ENCODE data around the gene CD63.
A peak's percentile ranks its signal among the peaks of the same experiment; 100 is the strongest.

Gene CD63

DNA sequence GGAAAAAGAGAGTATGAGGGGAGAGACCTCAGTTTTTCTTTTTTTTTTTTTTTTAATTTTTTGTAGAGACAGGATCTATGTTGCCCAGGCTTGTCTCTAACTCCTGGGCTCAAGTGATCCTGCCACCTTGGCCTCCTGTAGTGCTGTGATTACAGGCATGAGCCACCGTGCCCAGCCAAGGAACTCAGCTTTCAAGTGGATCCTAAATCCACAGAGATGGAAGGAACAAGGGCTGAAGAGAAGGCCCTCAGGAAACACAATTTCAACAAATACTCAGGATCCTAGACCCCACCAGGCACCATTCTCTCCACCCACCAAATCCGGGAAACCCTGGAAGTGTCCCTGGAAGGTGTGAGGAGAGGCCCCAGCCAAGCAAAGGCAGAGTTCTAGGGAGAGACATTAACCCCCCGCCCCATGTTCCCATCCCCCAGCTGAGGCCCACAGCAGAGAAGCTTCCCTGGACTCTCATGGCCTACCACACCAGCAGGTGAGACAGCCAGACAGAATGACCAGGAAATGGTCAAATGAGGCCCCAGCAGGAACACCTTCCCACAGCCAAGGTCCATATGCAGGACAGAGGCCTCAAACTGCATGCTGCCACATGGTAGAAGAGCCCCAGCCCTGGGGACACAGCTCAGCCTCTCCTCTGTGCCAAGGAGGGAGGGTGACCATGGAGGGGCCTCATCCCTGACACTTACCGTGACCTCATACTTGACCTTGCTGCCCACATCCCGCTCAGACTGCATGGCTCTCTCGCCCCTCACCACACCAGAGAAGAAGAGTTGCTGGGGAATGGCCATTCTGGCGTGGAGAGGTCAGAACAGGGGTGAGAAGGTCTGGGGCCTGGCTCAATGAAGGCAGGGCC lies 35.3 kb downstream of the CD63 start:
- Histone ChIP-seq H3K27me3 (ENCODE audit: insufficient read depth, low read length) (no peaks in the 10 kb centered on the region), H3K4me1 (ENCODE audit: insufficient read depth, low read length) (no peaks in the 10 kb centered on the region), H3K36me3 (ENCODE audit: insufficient read depth, low read length) (peaks cover 51% of the 10 kb centered on the region), H3K4me3 (ENCODE audit: low read length) (no peak overlapping the region), H3K9me3 (ENCODE audit: insufficient read depth, low read depth, low read length) (no peaks in the 10 kb centered on the region), H3K27ac (ENCODE audit: low read depth, low read length) (no peak overlapping the region), H3K9ac (ENCODE audit: low read depth, low read length) (no peak overlapping the region)
- 95% methylated on average over 7 of the region's 7 CpGs for WGBS

DNA sequence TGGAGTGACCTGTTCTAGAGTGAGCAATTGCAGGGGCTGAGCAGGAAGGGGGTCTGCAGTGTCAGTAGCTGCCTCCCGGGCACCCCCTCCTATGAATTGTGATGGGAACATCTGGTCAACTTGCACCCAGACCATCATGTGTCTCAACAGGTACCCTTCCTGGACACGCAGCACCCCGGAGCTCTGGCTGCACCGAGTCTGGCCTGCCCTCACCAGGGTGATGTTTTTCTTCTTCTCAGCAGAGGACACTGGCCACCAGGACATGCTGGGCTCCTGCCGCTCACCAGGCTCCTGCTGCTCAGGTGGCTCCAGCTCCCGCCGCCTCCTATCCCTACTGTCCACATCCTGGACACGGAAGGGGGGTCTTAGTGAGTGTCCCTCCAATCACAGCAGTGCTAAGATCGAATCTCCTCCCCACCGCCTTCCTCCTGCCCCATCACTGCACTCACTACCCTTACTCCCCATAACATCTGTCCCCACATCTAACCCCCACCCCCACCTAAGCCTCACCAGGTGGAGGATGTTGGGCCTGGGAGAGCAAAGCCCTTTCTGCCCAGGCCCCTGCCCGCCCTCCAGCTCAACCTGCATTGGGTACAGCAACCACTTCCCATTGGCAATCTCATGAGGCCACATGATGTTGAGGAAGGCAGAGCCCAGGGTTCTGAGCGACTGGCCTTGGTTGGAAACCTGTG lies 36.0 kb downstream of the CD63 start:
- no peaks in the 10 kb centered on the region for H3K27me3 ChIP-seq (ENCODE audit: insufficient read depth, low read length)
- peaks cover 56% of the 10 kb centered on the region for H3K36me3 ChIP-seq (ENCODE audit: insufficient read depth, low read length)
- 96% methylated on average over 12 of the region's 12 CpGs for WGBS
- H3K9ac ChIP-seq (ENCODE audit: low read depth, low read length), result no peak overlapping the region
- no peaks in the 10 kb centered on the region for H3K9me3 ChIP-seq (ENCODE audit: insufficient read depth, low read depth, low read length)
- no peak overlapping the region for H3K4me3 ChIP-seq (ENCODE audit: low read length)
- no peaks in the 10 kb centered on the region for H3K4me1 ChIP-seq (ENCODE audit: insufficient read depth, low read length)
- H3K27ac ChIP-seq (ENCODE audit: low read depth, low read length), result no peak overlapping the region

DNA sequence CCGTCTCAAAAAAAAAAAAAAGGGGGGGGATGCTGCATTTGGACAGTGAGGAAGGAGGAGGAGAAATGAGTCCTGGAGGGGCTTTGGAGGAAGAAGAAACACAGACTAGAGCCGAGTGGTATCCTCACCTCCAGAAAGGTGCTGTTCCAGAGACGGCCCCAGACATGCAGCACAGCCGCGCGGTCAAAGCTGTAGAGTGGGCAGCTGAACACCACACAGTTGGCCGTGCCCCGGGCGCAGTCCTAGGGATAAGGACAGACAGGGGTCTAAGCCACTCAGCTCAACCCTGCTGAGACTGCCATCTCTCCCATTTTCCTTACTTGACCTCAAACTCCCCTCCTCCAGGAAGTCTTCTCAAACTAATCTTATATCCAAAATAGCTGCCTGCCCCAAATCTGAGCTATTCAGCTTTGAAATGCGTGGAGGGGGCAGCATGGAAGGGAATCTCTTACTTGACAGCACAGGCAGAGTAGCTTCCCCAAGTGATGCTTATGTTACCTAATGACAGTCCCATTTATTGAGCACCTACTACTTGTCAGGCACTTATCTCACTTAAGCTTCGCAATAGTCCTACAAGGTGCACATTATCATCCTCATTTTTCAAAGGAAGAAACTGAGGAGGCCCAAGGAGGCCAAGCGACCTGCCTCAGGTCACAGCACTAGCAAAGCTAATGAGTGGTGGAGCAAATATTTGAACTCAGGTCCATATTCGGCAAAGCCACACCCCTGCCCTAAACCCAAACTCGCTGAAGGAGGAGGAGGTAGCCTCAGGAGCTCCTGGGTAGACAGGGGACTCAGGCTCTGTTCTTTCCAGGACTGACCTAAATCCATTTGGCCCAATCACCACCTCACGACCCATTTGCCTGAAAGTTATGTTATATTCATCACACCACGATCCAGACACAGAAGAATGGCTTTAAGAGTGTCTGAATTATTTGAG lies 39.8 kb downstream of the CD63 start:
- H3K27ac ChIP-seq (ENCODE audit: low read depth, low read length), result no peak overlapping the region
- peaks cover 46% of the 10 kb centered on the region for H3K36me3 ChIP-seq (ENCODE audit: insufficient read depth, low read length)
- H3K4me1 ChIP-seq (ENCODE audit: insufficient read depth, low read length), result no peaks in the 10 kb centered on the region
- no peaks in the 10 kb centered on the region for H3K27me3 ChIP-seq (ENCODE audit: insufficient read depth, low read length)
- 91% methylated on average over 14 of the region's 16 CpGs for WGBS
- H3K9ac ChIP-seq (ENCODE audit: low read depth, low read length), result no peak overlapping the region
- no peak overlapping the region for H3K4me3 ChIP-seq (ENCODE audit: low read length)
- no peaks in the 10 kb centered on the region for H3K9me3 ChIP-seq (ENCODE audit: insufficient read depth, low read depth, low read length)

DNA sequence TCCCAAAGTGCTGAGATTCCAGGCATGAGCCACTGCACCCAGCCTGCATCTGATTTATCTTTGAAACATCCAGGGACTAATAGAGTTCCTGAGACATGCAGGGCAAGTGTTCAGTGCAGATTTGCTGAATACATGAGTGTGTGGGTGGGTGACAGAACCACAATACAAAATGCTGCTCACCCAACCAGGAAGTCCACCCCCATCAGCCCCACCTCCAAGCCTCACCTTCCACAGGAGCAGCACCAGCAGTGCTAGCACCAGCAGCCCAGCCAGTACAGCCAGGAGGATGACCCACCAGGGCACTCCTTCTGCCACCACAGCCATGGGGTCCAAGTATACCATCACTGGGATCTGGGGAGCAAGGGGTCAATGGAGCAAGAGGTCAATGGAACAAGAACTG lies 41.1 kb downstream of the CD63 start:
- H3K4me3 ChIP-seq (ENCODE audit: low read length), result no peak overlapping the region
- no peak overlapping the region for H3K9ac ChIP-seq (ENCODE audit: low read depth, low read length)
- H3K27ac ChIP-seq (ENCODE audit: low read depth, low read length), result no peak overlapping the region
- H3K36me3 ChIP-seq (ENCODE audit: insufficient read depth, low read length), result peaks cover 34% of the 10 kb centered on the region
- no peaks in the 10 kb centered on the region for H3K9me3 ChIP-seq (ENCODE audit: insufficient read depth, low read depth, low read length)
- H3K27me3 ChIP-seq (ENCODE audit: insufficient read depth, low read length), result no peaks in the 10 kb centered on the region
- no peaks in the 10 kb centered on the region for H3K4me1 ChIP-seq (ENCODE audit: insufficient read depth, low read length)

DNA sequence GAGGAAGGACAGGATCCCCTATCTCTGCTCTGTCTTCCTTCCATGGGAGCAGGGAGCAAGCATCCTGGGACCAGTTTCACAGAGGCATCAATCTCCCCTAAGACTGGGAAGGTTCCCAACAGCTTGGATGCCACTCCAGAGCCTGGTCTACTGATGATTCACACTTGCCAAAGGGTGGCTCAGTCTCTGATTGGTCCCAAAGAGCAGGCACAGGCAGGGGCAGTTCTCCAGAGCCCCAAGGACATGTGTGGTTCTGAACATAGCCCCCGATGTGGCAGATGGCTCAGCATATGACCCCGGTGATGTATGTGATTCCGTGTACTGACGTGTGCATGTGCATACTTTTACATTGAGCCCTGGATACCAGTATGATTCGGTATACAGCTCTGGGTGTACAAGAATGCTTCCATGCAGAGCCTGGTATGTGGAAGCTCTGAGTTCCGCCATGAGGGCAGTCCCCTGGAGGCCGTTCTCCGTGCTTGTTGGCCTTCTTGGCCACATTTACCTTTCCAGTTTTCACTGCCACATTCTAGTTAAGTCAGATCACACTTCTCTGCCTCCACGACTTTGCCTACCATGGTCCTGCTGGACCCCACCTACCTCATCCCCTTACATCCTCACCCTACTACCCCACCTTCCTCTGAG lies 42.3 kb downstream of the CD63 start:
- WGBS, result 95% methylated on average over 9 of the region's 9 CpGs
- H3K4me1 ChIP-seq (ENCODE audit: insufficient read depth, low read length), result peaks cover 6% of the 10 kb centered on the region
- H3K27me3 ChIP-seq (ENCODE audit: insufficient read depth, low read length), result no peaks in the 10 kb centered on the region
- H3K9me3 ChIP-seq (ENCODE audit: insufficient read depth, low read depth, low read length), result no peaks in the 10 kb centered on the region
- no peak overlapping the region for H3K4me3 ChIP-seq (ENCODE audit: low read length)
- H3K27ac ChIP-seq (ENCODE audit: low read depth, low read length), result no peak overlapping the region
- peaks cover 25% of the 10 kb centered on the region for H3K36me3 ChIP-seq (ENCODE audit: insufficient read depth, low read length)
- H3K9ac ChIP-seq (ENCODE audit: low read depth, low read length), result no peak overlapping the region

- Histone ChIP-seq H3K36me3 (ENCODE audit: insufficient read depth, low read length) (peaks cover 21% of the 10 kb centered on the region), H3K9me3 (ENCODE audit: insufficient read depth, low read depth, low read length) (no peaks in the 10 kb centered on the region), H3K4me3 (ENCODE audit: low read length) (no peak overlapping the region), H3K27ac (ENCODE audit: low read depth, low read length) (no peak overlapping the region), H3K9ac (ENCODE audit: low read depth, low read length) (no peak overlapping the region), H3K4me1 (ENCODE audit: insufficient read depth, low read length) (peaks cover 6% of the 10 kb centered on the region), H3K27me3 (ENCODE audit: insufficient read depth, low read length) (no peaks in the 10 kb centered on the region)
- WGBS, result 92% methylated on average over 5 of the region's 5 CpGs
Measured at GRCh38 chr12:55685671-55686070, 43.1 kb downstream of the CD63 start.

GRCh38 chr12:55684761-55685370 lies 43.9 kb downstream of the CD63 start:
- H3K4me3 ChIP-seq (ENCODE audit: low read length), result no peak overlapping the region
- H3K9me3 ChIP-seq (ENCODE audit: insufficient read depth, low read depth, low read length), result no peaks in the 10 kb centered on the region
- peaks cover 6% of the 10 kb centered on the region for H3K4me1 ChIP-seq (ENCODE audit: insufficient read depth, low read length)
- H3K36me3 ChIP-seq (ENCODE audit: insufficient read depth, low read length), result peaks cover 21% of the 10 kb centered on the region
- H3K9ac ChIP-seq (ENCODE audit: low read depth, low read length), result no peak overlapping the region
- no peaks in the 10 kb centered on the region for H3K27me3 ChIP-seq (ENCODE audit: insufficient read depth, low read length)
- no peak overlapping the region for H3K27ac ChIP-seq (ENCODE audit: low read depth, low read length)
- WGBS, result 94% methylated on average over 18 of the region's 20 CpGs

DNA sequence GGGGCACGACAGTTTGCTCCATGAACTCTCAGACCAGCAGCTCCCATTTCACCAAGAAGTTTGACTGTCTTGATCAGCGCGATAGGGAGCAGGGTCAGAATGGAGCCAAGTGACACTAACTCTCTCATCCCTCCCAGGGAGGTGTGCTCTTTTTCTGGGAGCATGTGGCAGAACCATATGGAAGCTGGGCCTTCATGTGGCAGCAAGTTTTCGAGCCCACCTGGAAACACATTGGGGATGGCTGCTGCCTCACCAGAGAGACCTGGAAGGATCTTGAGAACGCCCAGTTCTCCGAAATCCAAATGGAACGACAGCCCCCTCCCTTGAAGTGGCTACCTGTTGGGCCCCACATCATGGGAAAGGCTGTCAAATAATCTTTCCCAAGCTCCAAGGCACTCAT lies 45.1 kb downstream of the CD63 start:
- no peak overlapping the region for H3K27ac ChIP-seq (ENCODE audit: low read depth, low read length)
- peaks cover 21% of the 10 kb centered on the region for H3K36me3 ChIP-seq (ENCODE audit: insufficient read depth, low read length)
- peaks cover 6% of the 10 kb centered on the region for H3K4me1 ChIP-seq (ENCODE audit: insufficient read depth, low read length)
- H3K4me3 ChIP-seq (ENCODE audit: low read length), result no peak overlapping the region
- no peaks in the 10 kb centered on the region for H3K27me3 ChIP-seq (ENCODE audit: insufficient read depth, low read length)
- WGBS, result 82% methylated on average over 7 of the region's 7 CpGs
- no peak overlapping the region for H3K9ac ChIP-seq (ENCODE audit: low read depth, low read length)
- H3K9me3 ChIP-seq (ENCODE audit: insufficient read depth, low read depth, low read length), result no peaks in the 10 kb centered on the region

DNA sequence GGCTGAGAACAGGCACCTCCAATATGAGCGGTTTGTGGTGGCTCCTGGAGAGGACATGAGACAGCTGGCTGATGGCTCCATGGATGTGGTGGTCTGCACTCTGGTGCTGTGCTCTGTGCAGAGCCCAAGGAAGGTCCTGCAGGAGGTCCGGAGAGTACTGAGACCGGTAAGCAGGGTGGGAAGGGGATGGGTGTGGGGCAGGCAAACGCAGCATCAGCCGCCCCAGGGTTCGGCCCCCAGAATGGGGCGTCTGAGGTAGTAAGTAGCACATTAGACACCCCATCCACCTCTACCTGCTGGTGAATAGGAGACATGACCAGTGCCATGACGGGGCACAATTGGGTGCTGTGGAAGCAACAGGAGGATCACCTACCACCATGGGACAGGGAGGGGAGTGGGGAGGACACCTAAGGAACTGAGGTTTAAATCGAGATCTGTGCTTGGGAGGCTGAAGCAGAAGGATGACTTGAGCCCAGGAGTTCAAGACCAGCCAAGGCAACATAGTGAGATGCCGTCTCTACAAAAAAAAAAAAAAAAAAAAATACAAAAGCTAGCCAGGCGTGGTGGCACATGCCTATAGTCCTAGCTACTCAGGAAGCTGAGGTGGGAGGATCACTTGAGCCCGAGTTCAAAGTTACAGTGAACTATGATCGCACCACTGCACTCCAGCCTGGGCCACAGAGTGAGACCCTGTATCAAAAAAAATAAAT lies 46.6 kb downstream of the CD63 start:
- peaks cover 6% of the 10 kb centered on the region for H3K4me1 ChIP-seq (ENCODE audit: insufficient read depth, low read length)
- H3K9ac ChIP-seq (ENCODE audit: low read depth, low read length), result peak overlapping the region; percentile 18; the same call in 1 of the 2 replicates
- 0 out of 2 replicates have a peak, but pooled peaks cover 13% of the 10 kb centered on the region for H3K36me3 ChIP-seq (ENCODE audit: insufficient read depth, low read length)
- no peak overlapping the region; the same call in 1 of the 2 replicates for H3K27ac ChIP-seq (ENCODE audit: low read depth, low read length)
- WGBS, result 91% methylated on average over 12 of the region's 13 CpGs
- no peaks in the 10 kb centered on the region for H3K27me3 ChIP-seq (ENCODE audit: insufficient read depth, low read length)
- peak overlapping the region; percentile 43 for H3K4me3 ChIP-seq (ENCODE audit: low read length)
- H3K9me3 ChIP-seq (ENCODE audit: insufficient read depth, low read depth, low read length), result no peaks in the 10 kb centered on the region
